ENCODE measurements around the gene FBP2. TPM values are rescaled to one million over a fixed set of nuclear protein-coding genes. Genes with fewer than 3 reads are reported as not detected.

Gene FBP2
- total RNA-seq, 2 donors from 2014 or later: not detected

DNA sequence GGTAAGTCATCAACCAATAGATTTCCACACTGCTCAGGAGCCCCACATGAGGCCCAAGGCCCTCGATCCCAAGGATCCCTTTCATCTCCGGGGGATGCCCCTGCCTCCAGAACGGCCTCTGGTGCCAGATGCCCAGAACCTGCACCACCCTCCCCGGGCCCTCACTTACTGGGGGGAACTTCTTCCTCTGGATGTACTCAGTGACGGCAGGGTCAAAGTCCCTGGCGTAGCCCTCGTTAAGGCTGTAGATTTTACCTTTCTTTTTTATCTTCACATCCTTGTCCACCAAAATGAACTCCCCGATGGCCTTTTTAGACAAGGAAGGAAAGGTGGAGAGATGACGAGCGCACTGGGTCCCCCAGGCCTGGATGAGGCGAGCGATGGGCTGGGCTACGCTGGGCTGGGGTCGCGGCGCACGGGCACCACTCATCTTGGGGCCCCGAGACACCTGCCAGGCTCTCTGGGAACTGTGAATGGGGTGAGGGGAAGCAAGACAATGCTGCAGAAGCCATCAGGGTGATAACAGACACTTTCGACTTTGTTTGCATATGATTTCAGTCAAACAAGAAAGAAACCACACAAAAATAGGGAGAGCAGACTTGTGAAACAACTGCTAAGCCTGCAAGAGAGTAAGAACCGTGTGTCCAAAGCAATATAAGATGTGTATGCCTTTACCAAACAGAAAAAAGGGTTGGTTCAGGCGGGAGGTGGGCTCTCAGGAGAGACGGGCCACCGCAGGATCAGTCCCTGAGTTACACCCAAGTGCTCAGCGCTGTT is 13.2 kb upstream of the FBP2 start:
- Histone ChIP-seq H3K9ac (ENCODE audit: extremely low read depth, low read length, poor library complexity, severe bottlenecking) (no peak overlapping the region), H3K27ac (ENCODE audit: low read depth, low read length) (no peak overlapping the region), H3K9me3 (ENCODE audit: control insufficient read depth, low read length) (no peaks in the 10 kb centered on the region), H3K27me3 (ENCODE audit: control insufficient read depth, insufficient read depth, low read length, poor library complexity, severe bottlenecking) (no peaks in the 10 kb centered on the region), H3K36me3 (ENCODE audit: control insufficient read depth, insufficient read depth, low read length) (no peaks in the 10 kb centered on the region), H3K4me1 (ENCODE audit: control insufficient read depth, insufficient read depth, low read length) (peaks cover 29% of the 10 kb centered on the region), H3K4me3 (ENCODE audit: low read length) (no peak overlapping the region)
- H3K27ac Mint-ChIP-seq: peak overlapping the region; percentile 74
- no peak for DNase-seq
- H3K9me3 Mint-ChIP-seq: no peaks in the 10 kb centered on the region
- peaks cover 58% of the 10 kb centered on the region for H3K4me1 Mint-ChIP-seq
- 82% methylated on average over 12 to 24 of the region's 24 CpGs for WGBS, 2 experiments (ENCODE audit: insufficient coverage in 1 of 2, insufficient read length in 1 of 2)
- H3K4me3 Mint-ChIP-seq: peak overlapping the region; percentile 18
- no peaks in the 10 kb centered on the region for H3K36me3 Mint-ChIP-seq (ENCODE audit: low read depth)
- TF ChIP-seq CTCF (conservative IDR thresholded peaks at IDR 0.05): no peak
- H3K27me3 Mint-ChIP-seq (ENCODE audit: insufficient read depth): peaks cover 2% of the 10 kb centered on the region

DNA sequence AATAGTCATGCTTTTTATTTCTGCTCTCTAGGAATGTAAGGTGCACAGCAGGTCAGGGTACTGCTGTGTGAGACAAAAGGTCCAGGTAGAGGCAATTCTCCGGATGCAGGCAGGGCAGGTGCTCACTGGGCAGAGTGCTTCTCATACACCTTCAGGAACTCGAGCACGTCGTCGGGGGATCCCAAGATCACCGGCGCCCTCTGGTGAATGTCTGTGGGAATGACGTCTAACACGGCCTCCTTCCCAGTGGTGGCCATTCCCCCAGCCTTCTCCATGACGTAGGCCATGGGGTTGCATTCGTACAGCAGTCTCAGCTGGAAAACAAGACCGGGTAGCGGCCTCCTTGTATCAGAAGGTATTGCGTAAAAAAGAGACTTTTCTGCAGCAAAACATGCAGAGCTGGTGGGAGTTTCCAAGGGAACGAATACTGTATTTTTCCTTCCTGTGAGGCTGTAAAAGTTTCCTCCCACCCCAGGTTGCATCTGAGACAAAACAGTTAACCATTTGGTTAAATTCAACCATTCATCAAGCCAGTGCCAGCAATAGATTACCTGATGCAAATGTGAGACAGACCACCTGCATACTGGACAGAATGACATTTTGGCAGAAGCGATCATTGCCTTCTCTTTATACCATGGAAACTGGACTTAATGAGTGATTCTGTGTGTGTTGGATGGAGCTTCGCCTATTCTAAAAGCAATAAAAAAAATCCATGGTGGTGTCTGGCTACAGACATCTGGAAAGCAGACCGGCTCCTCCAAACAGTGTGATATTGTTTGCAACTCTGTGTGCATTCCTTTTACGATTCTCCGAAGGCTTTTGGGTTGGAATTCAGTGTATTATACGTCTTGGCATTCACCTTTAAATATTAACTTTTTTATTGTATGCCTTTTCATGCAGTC is 9.9 kb upstream of the FBP2 start:
- H3K4me1 ChIP-seq (ENCODE audit: control insufficient read depth, insufficient read depth, low read length): peaks cover 29% of the 10 kb centered on the region
- no peak overlapping the region for H3K27ac Mint-ChIP-seq
- no peaks in the 10 kb centered on the region for H3K9me3 ChIP-seq (ENCODE audit: control insufficient read depth, low read length)
- H3K36me3 Mint-ChIP-seq (ENCODE audit: low read depth): no peaks in the 10 kb centered on the region
- no peak overlapping the region for H3K4me3 Mint-ChIP-seq
- no peaks in the 10 kb centered on the region for H3K9me3 Mint-ChIP-seq
- DNase-seq: peak; percentile 96
- TF ChIP-seq CTCF (conservative IDR thresholded peaks at IDR 0.05): peak; percentile 86
- peaks cover 39% of the 10 kb centered on the region for H3K4me1 Mint-ChIP-seq
- no peak overlapping the region for H3K27ac ChIP-seq (ENCODE audit: low read depth, low read length)
- no peaks in the 10 kb centered on the region for H3K36me3 ChIP-seq (ENCODE audit: control insufficient read depth, insufficient read depth, low read length)
- no peak overlapping the region for H3K9ac ChIP-seq (ENCODE audit: extremely low read depth, low read length, poor library complexity, severe bottlenecking)
- 39 to 47% methylated on average over 16 to 21 of the region's 21 CpGs for WGBS, 2 experiments (ENCODE audit: insufficient coverage in 1 of 2, insufficient read length in 1 of 2)
- H3K4me3 ChIP-seq (ENCODE audit: low read length): no peak overlapping the region
- H3K27me3 Mint-ChIP-seq (ENCODE audit: insufficient read depth): peaks cover 2% of the 10 kb centered on the region
- H3K27me3 ChIP-seq (ENCODE audit: control insufficient read depth, insufficient read depth, low read length, poor library complexity, severe bottlenecking): no peaks in the 10 kb centered on the region

GRCh38 chr9:94602666-94603065 is 9.0 kb upstream of the FBP2 start:
- DNase-seq: no peak
- H3K4me1 Mint-ChIP-seq: peaks cover 35% of the 10 kb centered on the region
- Histone ChIP-seq H3K4me1 (ENCODE audit: control insufficient read depth, insufficient read depth, low read length) (peaks cover 23% of the 10 kb centered on the region), H3K36me3 (ENCODE audit: control insufficient read depth, insufficient read depth, low read length) (no peaks in the 10 kb centered on the region), H3K4me3 (ENCODE audit: low read length) (no peak overlapping the region), H3K9me3 (ENCODE audit: control insufficient read depth, low read length) (no peaks in the 10 kb centered on the region), H3K9ac (ENCODE audit: extremely low read depth, low read length, poor library complexity, severe bottlenecking) (no peak overlapping the region), H3K27me3 (ENCODE audit: control insufficient read depth, insufficient read depth, low read length, poor library complexity, severe bottlenecking) (no peaks in the 10 kb centered on the region), H3K27ac (ENCODE audit: low read depth, low read length) (no peak overlapping the region)
- no peaks in the 10 kb centered on the region for H3K9me3 Mint-ChIP-seq
- 82 to 95% methylated on average over 2 to 6 of the region's 6 CpGs for WGBS, 2 experiments (ENCODE audit: insufficient coverage in 1 of 2, insufficient read length in 1 of 2)
- no peak overlapping the region for H3K27ac Mint-ChIP-seq
- peaks cover 3% of the 10 kb centered on the region for H3K27me3 Mint-ChIP-seq (ENCODE audit: insufficient read depth)
- TF ChIP-seq CTCF (conservative IDR thresholded peaks at IDR 0.05): no peak
- no peaks in the 10 kb centered on the region for H3K36me3 Mint-ChIP-seq (ENCODE audit: low read depth)
- H3K4me3 Mint-ChIP-seq: no peak overlapping the region
